ENCODE measurements around the gene MAGI1.

DNA sequence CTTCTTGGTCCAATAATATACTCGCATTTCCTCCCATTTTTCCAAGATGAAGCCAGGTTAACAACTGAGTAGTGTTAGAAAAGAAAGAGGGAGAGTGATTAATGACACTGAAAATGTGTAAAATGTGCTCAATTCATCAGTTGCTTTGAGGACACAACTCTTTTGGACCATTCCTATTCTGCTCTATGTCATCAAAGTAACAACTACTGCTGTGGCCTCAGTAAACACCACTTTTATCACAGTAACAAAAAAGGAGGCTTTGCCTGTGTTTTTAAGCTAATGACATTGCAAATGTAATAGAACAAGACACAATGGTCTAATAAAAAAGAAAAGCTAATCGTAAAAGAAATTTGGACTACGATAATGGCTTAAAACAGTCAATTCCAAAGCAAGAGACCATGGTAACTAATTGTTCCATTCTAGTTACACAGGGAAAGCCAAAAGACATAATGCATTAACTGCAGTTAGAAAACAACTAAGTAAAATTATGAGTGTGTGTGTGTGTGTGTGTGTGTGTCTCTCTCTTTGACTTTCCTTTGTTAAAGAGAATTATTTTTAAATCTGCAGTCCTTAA is 221.1 kb downstream of the MAGI1 start:
- TF ChIP-seq, protein P1, sequence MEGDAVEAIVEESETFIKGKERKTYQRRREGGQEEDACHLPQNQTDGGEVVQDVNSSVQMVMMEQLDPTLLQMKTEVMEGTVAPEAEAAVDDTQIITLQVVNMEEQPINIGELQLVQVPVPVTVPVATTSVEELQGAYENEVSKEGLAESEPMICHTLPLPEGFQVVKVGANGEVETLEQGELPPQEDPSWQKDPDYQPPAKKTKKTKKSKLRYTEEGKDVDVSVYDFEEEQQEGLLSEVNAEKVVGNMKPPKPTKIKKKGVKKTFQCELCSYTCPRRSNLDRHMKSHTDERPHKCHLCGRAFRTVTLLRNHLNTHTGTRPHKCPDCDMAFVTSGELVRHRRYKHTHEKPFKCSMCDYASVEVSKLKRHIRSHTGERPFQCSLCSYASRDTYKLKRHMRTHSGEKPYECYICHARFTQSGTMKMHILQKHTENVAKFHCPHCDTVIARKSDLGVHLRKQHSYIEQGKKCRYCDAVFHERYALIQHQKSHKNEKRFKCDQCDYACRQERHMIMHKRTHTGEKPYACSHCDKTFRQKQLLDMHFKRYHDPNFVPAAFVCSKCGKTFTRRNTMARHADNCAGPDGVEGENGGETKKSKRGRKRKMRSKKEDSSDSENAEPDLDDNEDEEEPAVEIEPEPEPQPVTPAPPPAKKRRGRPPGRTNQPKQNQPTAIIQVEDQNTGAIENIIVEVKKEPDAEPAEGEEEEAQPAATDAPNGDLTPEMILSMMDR (IDR thresholded peaks at IDR 0.05) = no peak
- TF ChIP-seq POLR2A (IDR thresholded peaks at IDR 0.05) = no peak

Measured in prostate gland (tissue), 2 donors.